H9 (cell line): ENCODE results near the gene NR4A2. TPM values are rescaled to one million over a fixed set of nuclear protein-coding genes. Genes with fewer than 3 reads are reported as not detected.

Source experiments
- DNase-seq: peaks from one replicate; pipeline ENCODE4 v3.0.0-alpha.2; 2017
- H2AFZ ChIP-seq: one replicate; pipeline ENCODE4 v1.6.1; 2013; ENCODE audit warnings: mild to moderate bottlenecking, low read length, control low read depth, moderate library complexity
- H2AK5ac ChIP-seq: 2 replicates; pipeline ENCODE4 v1.6.1; 2013; ENCODE audit warnings: low read length, control low read depth, mixed read lengths; ENCODE audit not compliant: insufficient read length
- H2BK120ac ChIP-seq: one replicate; pipeline ENCODE4 v1.6.1; 2013; ENCODE audit warnings: low read depth, mild to moderate bottlenecking, low read length, control low read depth, inconsistent platforms; ENCODE audit not compliant: poor library complexity, severe bottlenecking
- H2BK12ac ChIP-seq: 2 replicates; pipeline ENCODE4 v1.6.1; 2013; ENCODE audit warnings: low read length, control low read depth, mixed read lengths, low read depth; ENCODE audit not compliant: insufficient read length
- H2BK15ac ChIP-seq: 2 replicates; pipeline ENCODE4 v1.6.1; 2013; ENCODE audit warnings: low read depth, low read length, control low read depth
- H2BK20ac ChIP-seq: one replicate; pipeline ENCODE4 v1.6.1; 2013; ENCODE audit warnings: low read depth, mild to moderate bottlenecking, low read length, control low read depth, inconsistent platforms; ENCODE audit not compliant: poor library complexity, severe bottlenecking
- H2BK5ac ChIP-seq: 2 replicates; pipeline ENCODE4 v1.6.1; 2013; ENCODE audit warnings: low read length, control low read depth, mixed read lengths; ENCODE audit not compliant: insufficient read length
- H3K14ac ChIP-seq: 2 replicates; pipeline ENCODE4 v1.6.1; 2013; ENCODE audit warnings: low read length, control low read depth; ENCODE audit not compliant: insufficient read depth
- H3K18ac ChIP-seq: 2 replicates; pipeline ENCODE4 v1.6.1; 2013; ENCODE audit warnings: low read depth, mild to moderate bottlenecking, mixed read lengths, low read length, control low read depth; ENCODE audit not compliant: insufficient read length
- H3K23ac ChIP-seq: 2 replicates; pipeline ENCODE4 v1.6.1; 2013; ENCODE audit warnings: low read length, control low read depth, mixed read lengths, low read depth; ENCODE audit not compliant: insufficient read length
- H3K23me2 ChIP-seq: 2 replicates; pipeline ENCODE4 v1.6.1; 2013; ENCODE audit warnings: low read depth, mild to moderate bottlenecking, mixed read lengths, low read length, control low read depth; ENCODE audit not compliant: insufficient read length, poor library complexity, severe bottlenecking
- H3K27ac ChIP-seq: 2 replicates; pipeline ENCODE4 v1.5.1; 2013; ENCODE audit warnings: low read length, control low read depth, mixed read lengths, low read depth; ENCODE audit not compliant: insufficient read length
- H3K27me3 ChIP-seq: 2 replicates; pipeline ENCODE4 v1.6.1; 2013; ENCODE audit warnings: low read length, control low read depth, inconsistent platforms; ENCODE audit not compliant: insufficient read depth
- H3K4ac ChIP-seq: 2 replicates; pipeline ENCODE4 v1.6.1; 2013; ENCODE audit warnings: low read depth, mild to moderate bottlenecking, control low read depth, inconsistent platforms, low read length, moderate library complexity
- H3K4me1 ChIP-seq: 2 replicates; pipeline ENCODE4 v1.6.1; 2013; ENCODE audit warnings: low read length, control low read depth, inconsistent platforms; ENCODE audit not compliant: insufficient read depth
- H3K4me2 ChIP-seq: 2 replicates; pipeline ENCODE4 v1.6.1; 2013; ENCODE audit warnings: low read length, control low read depth, mixed read lengths; ENCODE audit not compliant: insufficient read length, insufficient read depth
- H3K56ac ChIP-seq: 2 replicates; pipeline ENCODE4 v1.6.1; 2013; ENCODE audit warnings: low read depth, mild to moderate bottlenecking, mixed read lengths, low read length, control low read depth; ENCODE audit not compliant: insufficient read length
- H3K79me1 ChIP-seq: 2 replicates; pipeline ENCODE4 v1.6.1; 2013; ENCODE audit warnings: low read depth, mild to moderate bottlenecking, moderate library complexity, low read length, control low read depth, inconsistent platforms; ENCODE audit not compliant: insufficient read depth, poor library complexity, severe bottlenecking
- H3K79me2 ChIP-seq: 2 replicates; pipeline ENCODE4 v1.6.1; 2013; ENCODE audit warnings: low read length, control low read depth, inconsistent platforms; ENCODE audit not compliant: insufficient read depth
- H3K9ac ChIP-seq: 2 replicates; pipeline ENCODE4 v1.6.1; 2013; ENCODE audit warnings: low read length, control low read depth, mixed read lengths; ENCODE audit not compliant: insufficient read length; ENCODE audit errors: extremely low read depth
- H3K9me3 ChIP-seq: one replicate; pipeline ENCODE4 v1.6.1; 2013; ENCODE audit warnings: low read depth, low read length, inconsistent platforms; ENCODE audit not compliant: control insufficient read depth
- H3T11ph ChIP-seq: one replicate; pipeline ENCODE4 v1.6.1; 2013; ENCODE audit warnings: mild to moderate bottlenecking, low read length, control low read depth, inconsistent platforms
- H4K20me1 ChIP-seq: one replicate; pipeline ENCODE4 v1.6.1; 2013; ENCODE audit not compliant: control insufficient read depth, insufficient read length, insufficient read depth
- H4K5ac ChIP-seq: 2 replicates; pipeline ENCODE4 v1.6.1; 2013; ENCODE audit warnings: low read depth, mild to moderate bottlenecking, mixed read lengths, low read length, control low read depth; ENCODE audit not compliant: insufficient read length
- H4K8ac ChIP-seq: replicated peaks from 2 replicates; pipeline ENCODE4 v1.6.1; 2013; ENCODE audit warnings: low read length, control low read depth, mixed read lengths, low read depth; ENCODE audit not compliant: insufficient read length
- H4K91ac ChIP-seq: 2 replicates; pipeline ENCODE4 v1.6.1; 2013; ENCODE audit warnings: low read depth, mild to moderate bottlenecking, moderate library complexity, mixed read lengths, low read length, control low read depth; ENCODE audit not compliant: insufficient read length
- H3K27ac Mint-ChIP-seq, 3 experiments: 2 replicates in 2 of 3; 3 replicates in 1 of 3; pipeline ENCODE4 v1.8.0; 2020 to 2021; ENCODE audit warnings: mixed read lengths in 3 of 3, mild to moderate bottlenecking in 1 of 3, moderate library complexity in 1 of 3
- H3K27me3 Mint-ChIP-seq: 2 replicates; pipeline ENCODE4 v1.8.0; 2021; ENCODE audit warnings: low read depth, mild to moderate bottlenecking, moderate library complexity, mixed read lengths
- H3K36me3 Mint-ChIP-seq, 3 experiments: 2 replicates in 2 of 3; 3 replicates in 1 of 3; pipeline ENCODE4 v1.8.0; 2020 to 2021; ENCODE audit warnings: low read depth in 3 of 3, mixed read lengths in 3 of 3; ENCODE audit not compliant: insufficient read depth in 1 of 3
- H3K4me1 Mint-ChIP-seq, 2 experiments: 2 replicates each; pipeline ENCODE4 v1.8.0; 2020; ENCODE audit warnings: mixed read lengths in 2 of 2
- H3K4me3 Mint-ChIP-seq, 2 experiments: 2 replicates in 1 of 2; 3 replicates in 1 of 2; pipeline ENCODE4 v1.8.0; 2020 to 2021; ENCODE audit warnings: mild to moderate bottlenecking in 2 of 2, mixed read lengths in 2 of 2, moderate library complexity in 1 of 2
- H3K9me3 Mint-ChIP-seq, 2 experiments: 2 replicates in 1 of 2; 3 replicates in 1 of 2; pipeline ENCODE4 v1.8.0; 2020; ENCODE audit warnings: mild to moderate bottlenecking in 2 of 2, mixed read lengths in 2 of 2, moderate library complexity in 1 of 2
- CTCF ChIP-seq: fragments of 200-600 bp; sonication (generic); conservative IDR thresholded peaks from 3 replicates; pipeline ENCODE4 v1.8.0; 2021; ENCODE audit warnings: antibody characterized with exemption, mild to moderate bottlenecking
- WGBS: extraction: QIAGEN DNeasy Blood & Tissue Kit; methylation state at CpG from one replicate; pipeline ENCODE4 v1.1.7; 2013; ENCODE audit warnings: missing lambda C conversion rate, low lambda C conversion rate, mixed read lengths; ENCODE audit not compliant: insufficient read length; ENCODE audit errors: extremely low coverage; 5-methylcytosine and 5-hydroxymethylcytosine counted together
- total RNA-seq: library from RNA; stranded (reverse); gene quantifications from 2 replicates; pipeline ENCODE4 v1.2.1, GENCODE V29; 2021

NR4A2 gene
- total RNA-seq, 1 experiment from 2014 or later, result 2.0 TPM

DNA sequence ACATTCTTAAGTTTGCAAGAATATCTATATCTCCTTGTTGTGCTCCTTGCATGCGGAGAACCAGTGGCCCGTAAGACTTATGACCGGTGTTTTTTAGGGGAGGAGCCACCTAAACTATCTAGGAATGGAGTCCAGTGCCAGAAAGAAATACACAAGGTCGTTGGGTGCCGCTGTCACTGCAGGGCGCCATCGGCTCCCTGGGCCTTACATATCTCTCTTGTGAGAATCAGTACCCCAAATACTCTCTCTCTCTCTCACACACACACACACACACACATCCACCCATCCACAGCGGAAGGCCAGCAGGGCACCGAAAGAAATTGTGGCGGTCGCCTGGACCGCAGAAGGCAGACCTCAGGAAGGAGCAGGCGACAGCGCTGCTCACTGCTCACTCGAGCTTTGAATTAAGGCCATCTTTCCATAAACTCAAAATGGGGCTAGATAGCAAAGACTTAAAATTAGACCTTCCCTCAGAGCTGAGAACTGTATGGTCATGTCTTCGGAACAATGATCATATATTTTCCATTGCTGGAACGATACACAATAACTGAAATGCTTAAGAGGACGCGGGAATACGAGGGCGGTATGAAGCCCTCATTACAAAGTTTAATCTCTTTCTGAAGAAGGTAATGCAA is 10.4 kb downstream of the NR4A2 start:
- no peak overlapping the region for H3K56ac ChIP-seq
- no peak overlapping the region for H3K18ac ChIP-seq
- H4K91ac ChIP-seq, result no peak overlapping the region
- Mint-ChIP-seq H3K27me3 (peaks cover 89% of the 10 kb centered on the region), H3K27ac (no peak overlapping the region), H3K4me1 (peaks cover 36 to 46% of the 10 kb centered on the region in 2 experiments), H3K36me3 (peaks cover 0 to 2% (median 0%) of the 10 kb centered on the region in 3 experiments; a peak in 4 of 7 replicates), H3K4me3 (peak overlapping the region; percentile 39 to 44; a peak in 4 of 5 replicates), H3K9me3 (peaks cover 2 to 10% of the 10 kb centered on the region in 2 experiments; a peak in 4 of 5 replicates)
- no peak overlapping the region for H4K8ac ChIP-seq
- no peak overlapping the region for H3T11ph ChIP-seq
- no peak overlapping the region for H3K23ac ChIP-seq
- no peaks in the 10 kb centered on the region for H3K79me1 ChIP-seq
- H3K4me2 ChIP-seq, result peak overlapping the region; percentile 97
- no peak overlapping the region for H2AK5ac ChIP-seq
- H4K20me1 ChIP-seq, result no peaks in the 10 kb centered on the region
- no CpG with 5 or more reads among the region's 21 CpGs for WGBS
- no peak overlapping the region for H3K27ac ChIP-seq
- no peak overlapping the region for H2BK15ac ChIP-seq
- no peak overlapping the region for H4K5ac ChIP-seq
- H2AFZ ChIP-seq, result no peak overlapping the region
- H3K23me2 ChIP-seq, result peaks cover 13% of the 10 kb centered on the region
- H2BK20ac ChIP-seq, result no peak overlapping the region
- peaks cover 55% of the 10 kb centered on the region for H3K27me3 ChIP-seq
- H3K4ac ChIP-seq, result no peak overlapping the region
- H3K9me3 ChIP-seq, result no peaks in the 10 kb centered on the region
- no peaks in the 10 kb centered on the region for H3K79me2 ChIP-seq
- no peak overlapping the region for H2BK5ac ChIP-seq
- H3K9ac ChIP-seq, result no peak overlapping the region
- no peak overlapping the region for H2BK12ac ChIP-seq
- no peak overlapping the region for H2BK120ac ChIP-seq
- H3K4me1 ChIP-seq, result peaks cover 6% of the 10 kb centered on the region; the same call in 1 of the 2 replicates
- no peak for DNase-seq
- H3K14ac ChIP-seq, result no peak overlapping the region
- TF ChIP-seq CTCF, result no peak
